Endodermal cell (in vitro differentiated cells): Measurements from ENCODE around the gene CADM1. TPM values are rescaled to one million over a fixed set of nuclear protein-coding genes. Genes with fewer than 3 reads are reported as not detected.

Experiments
- DNase-seq: peaks from one replicate; pipeline ENCODE4 v3.0.0-alpha.2; 2017
- H3K27ac ChIP-seq: 2 replicates; pipeline ENCODE4 v1.5.1; 2013; ENCODE audit warnings: mild to moderate bottlenecking, low read depth, low read length, moderate library complexity
- H3K27me3 ChIP-seq: 2 replicates; pipeline ENCODE4 v1.6.1; 2013; ENCODE audit warnings: mild to moderate bottlenecking, low read length, moderate library complexity; ENCODE audit not compliant: insufficient read depth, control insufficient read depth, poor library complexity, severe bottlenecking
- H3K36me3 ChIP-seq: 2 replicates; pipeline ENCODE4 v1.7.0; 2013; ENCODE audit warnings: mild to moderate bottlenecking, low read length, moderate library complexity; ENCODE audit not compliant: control insufficient read depth, insufficient read depth
- H3K4me1 ChIP-seq: one replicate; pipeline ENCODE4 v1.7.0; 2013; ENCODE audit warnings: low read length; ENCODE audit not compliant: control insufficient read depth, insufficient read depth
- H3K4me3 ChIP-seq: 2 replicates; pipeline ENCODE4 v1.5.1; 2013; ENCODE audit warnings: mild to moderate bottlenecking, low read length, moderate library complexity
- H3K9ac ChIP-seq: 2 replicates; pipeline ENCODE4 v1.6.1; 2013; ENCODE audit warnings: mild to moderate bottlenecking, low read length, moderate library complexity; ENCODE audit not compliant: poor library complexity, severe bottlenecking; ENCODE audit errors: extremely low read depth
- H3K9me3 ChIP-seq: 2 replicates; pipeline ENCODE4 v1.6.1; 2013; ENCODE audit warnings: mild to moderate bottlenecking, low read length, moderate library complexity; ENCODE audit not compliant: control insufficient read depth
- H3K27ac Mint-ChIP-seq: 2 replicates; pipeline ENCODE4 v1.8.0; 2020; ENCODE audit warnings: mixed read lengths
- H3K27me3 Mint-ChIP-seq: 2 replicates; pipeline ENCODE4 v1.8.0; 2021; ENCODE audit warnings: mild to moderate bottlenecking, mixed read lengths; ENCODE audit not compliant: insufficient read depth
- H3K36me3 Mint-ChIP-seq: 2 replicates; pipeline ENCODE4 v1.8.0; 2020; ENCODE audit warnings: low read depth, mixed read lengths
- H3K4me1 Mint-ChIP-seq: 2 replicates; pipeline ENCODE4 v1.8.0; 2020; ENCODE audit warnings: mixed read lengths
- H3K4me3 Mint-ChIP-seq: 2 replicates; pipeline ENCODE4 v1.8.0; 2020; ENCODE audit warnings: mild to moderate bottlenecking, moderate library complexity, mixed read lengths
- H3K9me3 Mint-ChIP-seq: 2 replicates; pipeline ENCODE4 v1.8.0; 2020; ENCODE audit warnings: mild to moderate bottlenecking, mixed read lengths
- WGBS, 2 experiments: methylation state at CpG; one replicate each; pipeline versions ENCODE4 v1.1.5 to v1.1.7; 2013; ENCODE audit warnings: missing lambda C conversion rate in 2 of 2, mixed read lengths in 1 of 2; ENCODE audit not compliant: insufficient coverage in 1 of 2, insufficient read length in 1 of 2; 5-methylcytosine and 5-hydroxymethylcytosine counted together
- total RNA-seq, 2 donors: library from RNA; stranded (reverse); fragmentation: NEBNext Ultra II Directional in 1 of 2; extraction: Animal tissue kit (Norgen Biotek cat#: 25700) in 1 of 2; gene quantifications; 2 replicates in 1 of 2; 3 replicates in 1 of 2; pipeline ENCODE4 v1.2.1, GENCODE V29; 2021
- TF ChIP-seq, protein P1 (sequence below): fragments of 200-600 bp; sonication (generic); conservative IDR thresholded peaks from 2 replicates; pipeline ENCODE4 v1.5.0; 2021; ENCODE audit warnings: antibody characterized with exemption, mild to moderate bottlenecking

The CADM1 gene
- total RNA-seq, 2 donors from 2014 or later = 76.3 to 88.2 TPM

DNA sequence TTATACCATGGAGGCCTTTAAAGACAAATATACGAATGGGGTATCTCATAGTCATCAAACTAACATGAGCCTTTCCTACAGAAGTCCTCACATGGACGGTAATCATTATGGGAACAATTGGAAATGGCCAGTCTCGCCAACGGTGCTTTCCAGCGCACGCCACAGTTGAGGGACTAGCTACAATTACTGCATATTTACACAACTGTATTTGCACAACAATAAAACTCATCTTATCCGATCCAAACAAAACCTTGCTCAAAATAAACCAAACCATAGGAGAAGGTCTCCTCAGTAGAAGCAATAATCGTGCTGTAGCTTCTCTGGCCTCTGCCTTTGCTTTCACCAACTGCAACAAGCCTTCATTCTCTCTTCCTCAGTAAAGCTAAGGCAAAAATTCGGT is 5.9 kb downstream of the CADM1 start:
- TF ChIP-seq, protein P1, sequence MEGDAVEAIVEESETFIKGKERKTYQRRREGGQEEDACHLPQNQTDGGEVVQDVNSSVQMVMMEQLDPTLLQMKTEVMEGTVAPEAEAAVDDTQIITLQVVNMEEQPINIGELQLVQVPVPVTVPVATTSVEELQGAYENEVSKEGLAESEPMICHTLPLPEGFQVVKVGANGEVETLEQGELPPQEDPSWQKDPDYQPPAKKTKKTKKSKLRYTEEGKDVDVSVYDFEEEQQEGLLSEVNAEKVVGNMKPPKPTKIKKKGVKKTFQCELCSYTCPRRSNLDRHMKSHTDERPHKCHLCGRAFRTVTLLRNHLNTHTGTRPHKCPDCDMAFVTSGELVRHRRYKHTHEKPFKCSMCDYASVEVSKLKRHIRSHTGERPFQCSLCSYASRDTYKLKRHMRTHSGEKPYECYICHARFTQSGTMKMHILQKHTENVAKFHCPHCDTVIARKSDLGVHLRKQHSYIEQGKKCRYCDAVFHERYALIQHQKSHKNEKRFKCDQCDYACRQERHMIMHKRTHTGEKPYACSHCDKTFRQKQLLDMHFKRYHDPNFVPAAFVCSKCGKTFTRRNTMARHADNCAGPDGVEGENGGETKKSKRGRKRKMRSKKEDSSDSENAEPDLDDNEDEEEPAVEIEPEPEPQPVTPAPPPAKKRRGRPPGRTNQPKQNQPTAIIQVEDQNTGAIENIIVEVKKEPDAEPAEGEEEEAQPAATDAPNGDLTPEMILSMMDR = no peak
- H3K27ac Mint-ChIP-seq = no peak overlapping the region
- peaks cover 4% of the 10 kb centered on the region for H3K27me3 Mint-ChIP-seq
- no peak for DNase-seq
- no peaks in the 10 kb centered on the region for H3K9me3 ChIP-seq
- H3K27me3 ChIP-seq = peaks cover 27% of the 10 kb centered on the region
- H3K4me1 ChIP-seq = peaks cover 26% of the 10 kb centered on the region
- no peak overlapping the region for H3K27ac ChIP-seq
- H3K9me3 Mint-ChIP-seq = no peaks in the 10 kb centered on the region
- H3K4me3 ChIP-seq = no peak overlapping the region
- no peaks in the 10 kb centered on the region for H3K36me3 Mint-ChIP-seq
- no peaks in the 10 kb centered on the region for H3K36me3 ChIP-seq
- no peak overlapping the region for H3K9ac ChIP-seq
- no peak overlapping the region for H3K4me3 Mint-ChIP-seq
- 85 to 87% methylated on average over 7 to 9 of the region's 9 CpGs for WGBS, 2 experiments
- H3K4me1 Mint-ChIP-seq = peaks cover 48% of the 10 kb centered on the region

DNA sequence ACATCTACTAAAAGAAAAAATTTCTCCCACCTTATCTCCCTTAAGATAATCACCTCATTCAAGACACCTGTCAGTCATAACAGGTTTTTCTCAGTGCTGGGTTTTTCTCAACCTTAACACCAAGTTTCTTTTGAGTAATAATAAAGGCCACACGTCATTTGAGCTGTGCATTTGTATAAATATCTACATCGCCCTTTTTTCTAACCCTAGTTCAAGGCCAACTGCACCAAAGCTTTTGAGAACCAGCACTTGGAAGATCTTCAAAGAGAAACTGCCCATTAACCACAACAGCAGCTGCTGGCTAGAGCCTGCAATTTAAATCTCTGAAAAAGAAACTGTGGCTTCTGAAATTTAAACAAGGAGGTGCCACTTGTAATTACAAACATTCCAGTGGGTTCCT is 6.9 kb downstream of the CADM1 start:
- Histone ChIP-seq H3K4me1 (peaks cover 26% of the 10 kb centered on the region), H3K4me3 (no peak overlapping the region), H3K27ac (no peak overlapping the region), H3K27me3 (peaks cover 25% of the 10 kb centered on the region), H3K9ac (no peak overlapping the region), H3K9me3 (no peaks in the 10 kb centered on the region), H3K36me3 (no peaks in the 10 kb centered on the region)
- H3K4me1 Mint-ChIP-seq = peaks cover 48% of the 10 kb centered on the region
- no peak overlapping the region for H3K27ac Mint-ChIP-seq
- no peak overlapping the region for H3K4me3 Mint-ChIP-seq
- no peaks in the 10 kb centered on the region for H3K9me3 Mint-ChIP-seq
- TF ChIP-seq, protein P1 = no peak
- H3K27me3 Mint-ChIP-seq = peaks cover 4% of the 10 kb centered on the region
- H3K36me3 Mint-ChIP-seq = no peaks in the 10 kb centered on the region
- WGBS, 2 experiments = 84% methylated on average over 2 of the region's 2 CpGs; no CpG with 5 or more reads in 1 of the 2 experiments
- DNase-seq = no peak

- WGBS, 2 experiments = 80 to 92% methylated on average over 2 to 3 of the region's 3 CpGs
- Histone ChIP-seq H3K4me3 (no peak overlapping the region), H3K9ac (no peak overlapping the region), H3K4me1 (peaks cover 25% of the 10 kb centered on the region), H3K36me3 (no peaks in the 10 kb centered on the region), H3K27me3 (peaks cover 21% of the 10 kb centered on the region), H3K27ac (no peak overlapping the region), H3K9me3 (no peaks in the 10 kb centered on the region)
- DNase-seq = no peak
- no peak overlapping the region for H3K27ac Mint-ChIP-seq
- H3K9me3 Mint-ChIP-seq = no peaks in the 10 kb centered on the region
- peaks cover 48% of the 10 kb centered on the region for H3K4me1 Mint-ChIP-seq
- H3K36me3 Mint-ChIP-seq = no peaks in the 10 kb centered on the region
- H3K27me3 Mint-ChIP-seq = peaks cover 4% of the 10 kb centered on the region
- no peak overlapping the region for H3K4me3 Mint-ChIP-seq
- TF ChIP-seq, protein P1 = peak; percentile 37
Measured at GRCh38 chr11:115496892-115497291, 7.3 kb downstream of the CADM1 start.
